Testis (tissue), 2 donors: ENCODE measurements around the gene ZNRF3.

ENCODE experiments used
- POLR2A ChIP-seq: fragments of 450-650 bp; IDR thresholded peaks from one replicate; pipeline ENCODE4 v1.6.1; 2017; ENCODE audit warnings: antibody characterized with exemption, mild to moderate bottlenecking, moderate library complexity
- TF ChIP-seq, protein P1 (sequence below), 3 experiments: fragments of 450-650 bp in 2 of 3; fragments of 200-600 bp in 1 of 3; sonication (generic) in 1 of 3; IDR thresholded peaks; one replicate each; pipeline ENCODE4 v1.5.1; 2016 to 2019; ENCODE audit warnings: antibody characterized with exemption in 3 of 3, mild to moderate bottlenecking in 2 of 3, moderate library complexity in 1 of 3

DNA sequence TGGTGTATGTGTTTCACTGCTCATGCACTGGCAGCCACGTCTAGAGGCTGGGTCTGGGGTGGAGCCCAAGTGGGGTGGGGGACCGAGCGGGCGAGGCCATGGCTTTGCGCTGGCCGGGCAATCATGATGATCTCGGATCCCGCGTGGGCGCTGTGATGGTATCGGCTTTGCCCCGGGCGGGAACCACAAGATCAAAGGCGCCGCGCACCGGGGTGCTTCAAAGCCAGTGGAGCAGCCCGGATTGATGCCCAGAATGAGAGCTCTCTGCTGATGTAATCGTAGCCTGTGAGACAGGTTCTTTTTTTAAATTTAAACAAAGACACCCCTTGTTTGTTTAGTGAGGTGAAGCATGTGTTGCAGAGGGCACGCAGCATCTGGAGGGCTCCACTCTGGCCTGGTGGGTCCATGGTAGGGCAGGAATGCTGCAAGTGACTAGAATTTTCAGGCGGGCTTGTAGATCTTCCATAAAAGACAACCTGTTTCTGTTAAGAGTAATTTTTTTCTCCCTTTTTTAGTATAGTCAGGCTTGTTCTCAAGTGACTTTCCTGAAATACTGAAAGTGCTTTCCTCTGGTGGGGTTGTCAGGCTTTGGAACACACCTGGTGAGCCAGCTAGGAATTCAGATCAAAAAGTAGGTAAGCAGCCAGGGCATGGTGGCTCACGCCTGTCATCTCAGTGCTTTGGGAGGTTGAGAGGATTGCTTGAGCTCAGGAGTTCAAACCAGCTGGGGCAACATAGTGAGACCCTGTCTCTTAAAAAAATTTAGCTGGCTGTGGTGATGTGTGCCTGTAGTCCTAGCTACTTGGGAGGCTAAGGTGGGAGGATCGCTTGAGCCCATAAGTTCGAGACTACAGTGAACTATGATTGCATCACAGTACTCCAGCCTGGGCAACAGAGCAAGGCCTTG, 40.7 kb downstream of the ZNRF3 start:
- TF ChIP-seq, protein P1, sequence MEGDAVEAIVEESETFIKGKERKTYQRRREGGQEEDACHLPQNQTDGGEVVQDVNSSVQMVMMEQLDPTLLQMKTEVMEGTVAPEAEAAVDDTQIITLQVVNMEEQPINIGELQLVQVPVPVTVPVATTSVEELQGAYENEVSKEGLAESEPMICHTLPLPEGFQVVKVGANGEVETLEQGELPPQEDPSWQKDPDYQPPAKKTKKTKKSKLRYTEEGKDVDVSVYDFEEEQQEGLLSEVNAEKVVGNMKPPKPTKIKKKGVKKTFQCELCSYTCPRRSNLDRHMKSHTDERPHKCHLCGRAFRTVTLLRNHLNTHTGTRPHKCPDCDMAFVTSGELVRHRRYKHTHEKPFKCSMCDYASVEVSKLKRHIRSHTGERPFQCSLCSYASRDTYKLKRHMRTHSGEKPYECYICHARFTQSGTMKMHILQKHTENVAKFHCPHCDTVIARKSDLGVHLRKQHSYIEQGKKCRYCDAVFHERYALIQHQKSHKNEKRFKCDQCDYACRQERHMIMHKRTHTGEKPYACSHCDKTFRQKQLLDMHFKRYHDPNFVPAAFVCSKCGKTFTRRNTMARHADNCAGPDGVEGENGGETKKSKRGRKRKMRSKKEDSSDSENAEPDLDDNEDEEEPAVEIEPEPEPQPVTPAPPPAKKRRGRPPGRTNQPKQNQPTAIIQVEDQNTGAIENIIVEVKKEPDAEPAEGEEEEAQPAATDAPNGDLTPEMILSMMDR (IDR thresholded peaks at IDR 0.05): no peak
- no peak for TF ChIP-seq POLR2A
